ENCODE results near the gene OR5M8. TPM values are rescaled to one million over a fixed set of nuclear protein-coding genes. Genes with fewer than 3 reads are reported as not detected.

The OR5M8 gene
- total RNA-seq, 1 experiment from 2014 or later: not detected

Other genes starting within 250 kb of the OR5M8 start
- not detected in 2 replicates for gene OR5T3, start 239.1 kb downstream of the OR5M8 start, total RNA-seq (2014; rRNA removed; shearing (Covaris generic))
- not detected in 2 replicates for gene OR5T1, start 217.2 kb downstream of the OR5M8 start, total RNA-seq (2014; rRNA removed; shearing (Covaris generic))
- gene OR8H1, start 199.1 kb downstream of the OR5M8 start, total RNA-seq (2014; rRNA removed; shearing (Covaris generic)): not detected in 2 replicates
- not detected in 2 replicates for gene OR8K3, start 176.2 kb downstream of the OR5M8 start, total RNA-seq (2014; rRNA removed; shearing (Covaris generic))
- gene OR8K1, start 145.3 kb downstream of the OR5M8 start, total RNA-seq (2014; rRNA removed; shearing (Covaris generic)): not detected in 2 replicates
- not detected in 2 replicates for gene OR8J1, start 137.1 kb downstream of the OR5M8 start, total RNA-seq (2014; rRNA removed; shearing (Covaris generic))
- gene OR8U1, start 115.7 kb downstream of the OR5M8 start, total RNA-seq (2014; rRNA removed; shearing (Covaris generic)): not detected in 2 replicates
- not detected in 2 replicates for gene OR5AL1, start 78.7 kb downstream of the OR5M8 start, total RNA-seq (2014; rRNA removed; shearing (Covaris generic))
- gene OR5M3, start 18.0 kb downstream of the OR5M8 start, total RNA-seq (2014; rRNA removed; shearing (Covaris generic)): not detected in 2 replicates
- not detected in 2 replicates for gene OR5M11, start 51.9 kb upstream of the OR5M8 start, total RNA-seq (2014; rRNA removed; shearing (Covaris generic))
- gene OR5M10, start 86.4 kb upstream of the OR5M8 start, total RNA-seq (2014; rRNA removed; shearing (Covaris generic)): not detected in 2 replicates
- gene OR5M1, start 123.5 kb upstream of the OR5M8 start, total RNA-seq (2014; rRNA removed; shearing (Covaris generic)): not detected in 2 replicates
- gene OR5AP2, start 151.1 kb upstream of the OR5M8 start, total RNA-seq (2014; rRNA removed; shearing (Covaris generic)): not detected in 2 replicates
- gene OR5AR1, start 172.3 kb upstream of the OR5M8 start, total RNA-seq (2014; rRNA removed; shearing (Covaris generic)): not detected in 2 replicates
- gene OR9G1, start 207.7 kb upstream of the OR5M8 start, total RNA-seq (2014; rRNA removed; shearing (Covaris generic)): not detected in 2 replicates

Data from H7 (cell line).